Stomach (tissue), 4 donors: ENCODE results near the gene IL1RAPL2.

Experiments
- EP300 ChIP-seq: sonication (generic); formaldehyde crosslinking; IDR thresholded peaks from one replicate; pipeline ENCODE4 v1.6.1; 2017; ENCODE audit warnings: antibody characterized with exemption
- POLR2A ChIP-seq, 4 donors: fragments of 450-650 bp; IDR thresholded peaks; one replicate each; pipeline ENCODE4 v1.6.1; 2016; ENCODE audit warnings: antibody characterized with exemption in 4 of 4, control low read depth in 2 of 4, mild to moderate bottlenecking in 1 of 4, moderate library complexity in 1 of 4
- POLR2AphosphoS5 ChIP-seq, 3 donors: sonication (generic); formaldehyde crosslinking; IDR thresholded peaks; one replicate each; pipeline ENCODE4 v1.6.1; 2016; ENCODE audit warnings: antibody characterized with exemption in 3 of 3
- TF ChIP-seq, protein P1 (sequence below), 7 experiments: fragments of 450-650 bp in 4 of 7; fragments of 200-600 bp in 3 of 7; sonication (generic) in 3 of 7; IDR thresholded peaks; one replicate each; pipeline ENCODE4 v1.5.1; 2016 to 2019; ENCODE audit warnings: antibody characterized with exemption in 7 of 7, control low read depth in 2 of 7, mild to moderate bottlenecking in 1 of 7

DNA sequence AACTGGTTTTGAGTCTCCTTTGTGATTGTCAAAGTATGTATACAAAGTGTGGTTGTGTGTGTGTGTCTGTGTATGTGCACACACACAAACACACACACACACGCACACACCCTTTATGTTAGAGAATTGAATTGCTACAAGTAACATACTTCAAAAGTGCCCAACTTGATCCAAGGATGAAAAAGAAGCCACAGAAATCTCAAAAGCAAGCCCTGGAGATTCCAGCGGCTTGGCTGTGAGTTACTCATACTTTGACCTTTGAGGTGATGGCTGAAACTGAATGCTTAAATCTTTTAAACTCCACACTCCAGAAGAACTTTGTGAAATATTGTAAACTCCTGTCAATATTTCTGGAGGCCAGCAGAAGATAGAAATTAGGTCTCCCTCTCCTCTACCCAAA is 1087.9 kb downstream of the IL1RAPL2 start:
- TF ChIP-seq, protein P1, sequence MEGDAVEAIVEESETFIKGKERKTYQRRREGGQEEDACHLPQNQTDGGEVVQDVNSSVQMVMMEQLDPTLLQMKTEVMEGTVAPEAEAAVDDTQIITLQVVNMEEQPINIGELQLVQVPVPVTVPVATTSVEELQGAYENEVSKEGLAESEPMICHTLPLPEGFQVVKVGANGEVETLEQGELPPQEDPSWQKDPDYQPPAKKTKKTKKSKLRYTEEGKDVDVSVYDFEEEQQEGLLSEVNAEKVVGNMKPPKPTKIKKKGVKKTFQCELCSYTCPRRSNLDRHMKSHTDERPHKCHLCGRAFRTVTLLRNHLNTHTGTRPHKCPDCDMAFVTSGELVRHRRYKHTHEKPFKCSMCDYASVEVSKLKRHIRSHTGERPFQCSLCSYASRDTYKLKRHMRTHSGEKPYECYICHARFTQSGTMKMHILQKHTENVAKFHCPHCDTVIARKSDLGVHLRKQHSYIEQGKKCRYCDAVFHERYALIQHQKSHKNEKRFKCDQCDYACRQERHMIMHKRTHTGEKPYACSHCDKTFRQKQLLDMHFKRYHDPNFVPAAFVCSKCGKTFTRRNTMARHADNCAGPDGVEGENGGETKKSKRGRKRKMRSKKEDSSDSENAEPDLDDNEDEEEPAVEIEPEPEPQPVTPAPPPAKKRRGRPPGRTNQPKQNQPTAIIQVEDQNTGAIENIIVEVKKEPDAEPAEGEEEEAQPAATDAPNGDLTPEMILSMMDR (IDR thresholded peaks at IDR 0.05): no peak
- no peak for TF ChIP-seq POLR2A (IDR thresholded peaks at IDR 0.05)
- TF ChIP-seq EP300: no peak
- TF ChIP-seq POLR2AphosphoS5 (IDR thresholded peaks at IDR 0.05): no peak
